GM12892 (cell line): ENCODE results near the gene EEA1.

ENCODE experiments used
- POLR2A ChIP-seq: IDR thresholded peaks from 2 replicates; pipeline ENCODE4 v1.6.1; 2011; ENCODE audit warnings: low read depth, low read length, control low read depth
- POLR2AphosphoS5 ChIP-seq: IDR thresholded peaks from 2 replicates; pipeline ENCODE4 v1.6.1; 2011; ENCODE audit warnings: low read depth, low read length, control low read depth
- TAF1 ChIP-seq: IDR thresholded peaks from 2 replicates; pipeline ENCODE4 v1.6.1; 2011; ENCODE audit warnings: low read depth, mild to moderate bottlenecking, control low read depth, low read length, borderline replicate concordance

DNA sequence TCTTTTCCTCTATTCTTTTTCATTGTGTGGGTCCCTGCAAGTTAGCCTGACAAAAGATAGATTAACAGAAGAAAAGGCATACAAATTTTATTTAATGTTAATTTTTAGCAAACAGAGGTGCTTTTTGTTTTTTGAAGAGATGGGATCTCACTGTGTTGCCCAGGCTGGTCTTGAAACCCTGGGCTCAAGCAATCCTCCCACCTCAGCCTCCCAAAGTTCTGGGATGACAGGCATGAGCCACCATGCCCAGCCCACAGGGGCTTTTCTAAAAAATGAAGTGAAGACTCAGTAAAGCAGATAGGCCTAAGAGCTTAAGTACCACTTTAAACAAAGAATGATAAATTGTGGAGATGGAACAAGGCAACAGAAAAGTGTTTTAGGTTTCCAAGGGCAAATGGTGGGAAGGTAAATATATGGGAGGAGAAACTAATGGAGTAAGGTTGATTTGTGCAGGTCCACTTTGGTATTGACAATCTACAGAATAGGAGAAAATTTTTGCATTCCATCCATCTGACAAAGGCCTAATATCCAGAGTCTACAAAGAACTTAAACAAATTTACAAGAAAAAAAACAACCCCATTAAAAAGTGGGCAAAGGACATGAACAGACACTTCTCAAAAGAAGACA is 18.6 kb upstream of the EEA1 start:
- no peak for TF ChIP-seq POLR2AphosphoS5
- no peak for TF ChIP-seq POLR2A
- no peak for TF ChIP-seq TAF1
